ENCODE data around the gene MEP1B.
"Not testable (repeated sequence)": the region's sequence is repeated elsewhere in the genome, so short reads cannot be mapped to it uniquely, and the experiment has no call there.

MEP1B gene

DNA sequence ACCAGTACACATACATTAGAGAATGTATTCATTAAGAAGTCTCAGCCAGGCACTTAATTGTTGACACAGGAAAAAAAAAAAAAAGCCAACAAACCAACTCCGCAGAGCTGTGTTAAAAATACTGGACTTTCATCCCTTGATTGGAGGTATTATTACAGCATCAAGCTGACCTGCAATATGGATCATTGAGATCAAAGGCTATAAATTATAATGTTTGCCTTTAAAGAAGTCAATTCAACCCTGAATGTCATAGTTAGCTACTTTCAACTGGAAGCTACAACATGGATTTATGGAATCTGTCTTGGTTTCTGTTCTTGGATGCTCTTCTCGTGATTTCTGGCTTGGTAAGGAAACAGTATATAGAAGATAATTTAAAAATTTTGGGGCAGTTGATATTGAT, at the start of gene MEP1B:
Gene MEP1B, plus strand, starts transcription at position 250 of the 400 bp plus-strand sequence. Its CDS starts 32 bp downstream, at position 282.
- DNase-seq = no peak

DNA sequence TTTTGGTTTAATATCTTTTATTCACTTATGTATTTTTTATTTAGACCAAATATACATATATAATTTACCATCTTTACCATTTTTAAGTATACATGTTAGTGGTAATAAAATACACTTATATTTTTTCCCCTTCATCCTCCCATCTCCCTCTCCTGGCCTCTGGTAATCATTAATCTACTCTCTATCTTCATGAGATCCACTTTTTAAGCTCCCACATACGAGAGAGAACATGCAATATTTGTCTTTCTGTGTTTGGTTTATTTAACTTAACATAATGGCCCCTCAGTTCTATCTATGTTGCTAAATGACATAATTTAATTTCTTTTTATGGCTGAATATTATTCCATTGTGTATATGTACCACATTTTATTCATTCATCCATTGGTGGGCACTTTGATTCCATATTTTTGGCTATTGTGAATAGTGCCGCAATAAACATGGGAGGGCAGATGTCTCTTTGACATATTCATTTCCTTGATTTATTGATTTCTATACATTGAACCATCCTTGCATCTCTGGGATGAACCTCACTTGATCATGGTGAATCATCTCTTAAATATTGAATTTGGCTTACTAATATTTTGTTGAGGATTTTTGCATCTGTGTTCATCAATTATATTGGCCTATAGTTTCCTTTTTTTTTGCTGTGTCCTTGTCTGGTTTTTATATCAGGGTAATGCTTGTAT, 41.5 kb upstream of the MEP1B start:
- DNase-seq = no peak

- no peak for DNase-seq
These were observed 37.0 kb upstream of the MEP1B start for GRCh38 chr18:32152705-32153448.

GRCh38 chr18:32156855-32157254, 33.0 kb upstream of the MEP1B start:
- no peak for DNase-seq

GRCh38 chr18:32157580-32157979, 32.3 kb upstream of the MEP1B start:
- no peak for DNase-seq

- DNase-seq = peak; percentile 95
These were observed 31.7 kb upstream of the MEP1B start for GRCh38 chr18:32158108-32158624.

- DNase-seq = not testable (repeated sequence)
These were observed 31.2 kb upstream of the MEP1B start for GRCh38 chr18:32158631-32159030.

DNA sequence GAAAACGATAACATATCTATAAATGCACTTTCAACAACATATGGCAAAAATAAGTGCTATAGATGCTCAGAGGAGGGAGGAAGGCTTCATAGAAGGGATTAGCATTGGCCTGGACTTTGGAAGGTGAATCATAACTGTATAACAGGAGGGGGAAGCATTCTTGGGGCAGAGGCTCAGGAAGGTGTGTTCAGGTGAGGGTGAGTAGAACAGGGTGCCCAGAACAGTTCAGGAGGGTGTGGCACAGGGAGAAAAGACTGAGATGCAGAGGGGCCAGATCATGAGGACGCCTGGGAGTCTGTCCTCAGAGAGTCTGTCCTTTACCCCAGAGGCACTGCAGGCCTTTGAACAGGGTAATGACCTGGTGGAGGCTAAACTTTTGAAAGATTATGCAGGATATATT, 29.3 kb upstream of the MEP1B start:
- no peak for DNase-seq

DNA sequence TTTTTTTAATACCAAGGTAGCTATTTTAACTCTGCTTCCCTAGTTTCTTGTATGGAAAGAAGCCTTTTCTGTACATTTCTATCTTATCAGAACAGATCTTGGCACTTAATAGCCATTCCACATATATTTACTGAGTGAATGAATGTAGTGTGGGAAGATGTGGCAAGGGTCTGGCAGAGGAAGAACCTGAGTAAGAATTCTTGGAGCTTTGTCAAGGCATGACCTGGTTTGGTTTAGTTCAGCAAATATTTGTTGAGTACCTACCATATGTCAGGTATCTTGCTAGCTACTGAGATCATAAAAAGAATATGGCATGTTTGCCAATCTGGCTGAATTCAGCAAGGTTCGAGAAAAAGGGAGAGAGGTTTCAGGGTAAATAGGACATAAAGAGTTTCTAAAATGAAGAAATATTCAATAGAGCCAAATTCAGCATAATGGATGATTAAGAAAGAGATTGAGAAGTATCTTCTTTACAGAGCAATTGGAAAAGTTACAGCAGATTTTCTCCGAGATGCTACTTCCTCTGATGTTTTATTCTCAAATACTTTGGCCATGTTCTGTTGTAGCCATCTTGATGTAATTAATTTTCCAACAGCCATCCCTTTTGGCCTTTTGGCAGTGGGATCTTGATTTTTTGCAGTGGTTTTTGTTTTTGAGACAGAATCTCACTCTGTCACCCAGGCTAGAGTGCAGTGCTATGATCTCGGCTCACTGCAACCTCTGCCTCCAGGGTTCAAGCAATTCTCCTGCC, 21.7 kb upstream of the MEP1B start:
- no peak for DNase-seq

DNA sequence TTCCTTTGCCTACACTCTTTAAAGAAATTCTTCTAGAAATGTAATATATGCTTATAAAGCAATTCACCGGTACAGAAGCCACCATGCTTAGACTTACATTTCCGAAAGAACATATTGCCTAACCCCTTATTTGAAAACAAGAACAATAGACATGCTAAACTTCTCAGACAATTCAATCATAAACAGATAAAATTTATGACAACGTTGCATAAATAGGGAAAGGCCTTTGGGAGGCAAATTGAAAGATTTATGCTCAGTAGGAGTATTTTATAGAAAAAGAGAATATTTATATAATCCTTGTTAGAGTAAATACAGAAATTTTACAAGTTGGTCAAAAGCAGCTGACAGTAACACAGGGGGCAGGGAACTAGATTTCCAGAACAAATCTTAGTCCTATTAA, 16.2 kb upstream of the MEP1B start:
- DNase-seq = no peak

DNA sequence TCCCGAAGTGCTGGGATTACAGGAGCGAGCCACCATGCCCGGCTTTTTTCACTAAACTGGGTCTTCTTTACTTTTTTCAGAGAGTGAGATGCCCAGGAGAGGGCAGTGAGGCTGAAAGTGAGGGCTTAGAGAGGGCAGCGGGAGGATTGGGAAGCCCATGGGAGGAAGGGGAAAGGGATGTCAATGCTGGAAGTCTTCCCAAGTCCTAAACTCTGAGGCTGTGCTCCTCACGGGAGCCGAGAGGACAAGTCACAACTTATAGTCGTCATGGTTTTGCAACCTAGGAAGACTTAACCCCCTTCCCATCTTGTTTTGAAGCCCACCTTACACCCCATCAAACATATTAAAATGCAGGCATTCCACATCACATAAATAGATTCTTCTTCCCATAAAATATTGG, 15.1 kb upstream of the MEP1B start:
- DNase-seq = no peak

DNA sequence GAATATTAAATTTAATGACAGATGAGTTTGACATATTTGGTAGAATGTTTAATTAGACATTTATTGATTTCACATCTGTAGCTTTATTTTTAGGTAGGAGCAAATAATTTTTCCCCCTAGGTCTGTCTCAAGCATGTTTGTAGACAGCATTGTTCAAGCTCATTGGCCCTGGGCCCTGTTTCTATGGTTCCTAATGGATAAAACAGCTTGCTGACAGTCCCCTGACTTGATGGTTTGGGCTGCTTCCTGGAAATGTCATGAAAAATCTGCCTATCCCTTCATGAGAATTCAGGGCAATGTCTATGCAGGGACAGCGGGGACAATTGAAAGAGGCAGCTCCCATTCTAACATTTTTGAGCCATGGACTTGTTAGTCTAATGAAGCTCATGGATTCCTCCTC, 14.6 kb upstream of the MEP1B start:
- no peak for DNase-seq

GRCh38 chr18:32176745-32177144, 13.1 kb upstream of the MEP1B start:
- DNase-seq = not testable (repeated sequence)

DNA sequence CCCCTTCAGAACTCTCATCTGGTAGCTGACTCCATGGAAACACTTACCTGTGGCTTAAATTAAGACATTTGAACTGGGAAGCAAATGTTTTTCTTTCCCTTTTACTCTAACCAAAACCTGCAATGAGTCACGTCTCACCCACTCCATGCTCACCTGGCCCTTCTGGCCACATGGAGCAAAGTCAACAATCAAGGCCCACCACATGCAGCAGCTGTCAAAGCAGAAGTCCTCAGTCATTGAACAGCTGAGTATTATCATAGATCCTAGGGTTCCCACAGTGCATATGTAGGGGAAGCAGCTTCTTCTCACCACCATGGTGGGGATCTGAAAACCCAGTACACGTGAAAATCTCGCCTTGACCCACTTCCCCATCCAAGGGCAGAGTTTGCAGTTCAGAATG, 12.3 kb upstream of the MEP1B start:
- DNase-seq = no peak

DNA sequence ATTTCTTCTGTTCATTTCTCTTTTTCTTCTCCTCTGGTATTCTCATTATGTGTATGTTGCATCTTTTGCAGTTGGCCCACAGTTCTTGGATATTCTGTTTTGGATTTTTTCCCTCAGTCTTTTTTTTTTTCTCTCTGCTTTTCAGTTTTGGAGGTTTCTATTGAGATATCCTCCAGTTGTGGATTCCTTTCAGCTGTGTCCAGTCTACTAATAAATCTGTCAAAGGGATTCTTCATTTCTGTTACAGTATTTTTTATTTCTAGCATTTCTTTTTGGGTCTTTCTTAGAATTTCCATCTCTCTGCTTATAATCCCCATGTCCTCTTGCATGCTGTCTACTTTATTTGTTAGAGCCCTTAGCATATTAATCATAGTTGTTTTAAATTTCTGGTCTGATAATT, 6.3 kb upstream of the MEP1B start:
- no peak for DNase-seq

DNA sequence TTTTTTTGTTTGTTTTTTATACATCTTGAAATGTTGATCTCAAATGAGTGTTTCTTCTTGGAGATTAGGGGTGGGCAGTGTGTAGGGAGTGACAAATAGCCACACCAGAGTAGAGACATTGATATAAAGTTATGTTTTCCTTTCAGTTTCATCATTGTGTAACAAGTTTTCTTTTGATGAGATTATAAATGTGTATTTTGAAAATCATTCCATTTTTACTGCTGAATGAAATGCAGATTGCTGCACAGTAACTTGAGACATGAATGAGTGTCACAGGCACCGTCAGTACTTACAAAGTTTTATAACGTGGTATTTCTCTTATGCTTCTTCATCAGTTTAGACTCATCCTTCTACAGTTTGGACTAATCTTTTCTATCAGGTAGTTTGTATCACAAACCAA, 370 bp downstream of the MEP1B start:
- no peak for DNase-seq

GRCh38 chr18:32195881-32196815, 6.3 kb downstream of the MEP1B start:
- no peak for DNase-seq

DNA sequence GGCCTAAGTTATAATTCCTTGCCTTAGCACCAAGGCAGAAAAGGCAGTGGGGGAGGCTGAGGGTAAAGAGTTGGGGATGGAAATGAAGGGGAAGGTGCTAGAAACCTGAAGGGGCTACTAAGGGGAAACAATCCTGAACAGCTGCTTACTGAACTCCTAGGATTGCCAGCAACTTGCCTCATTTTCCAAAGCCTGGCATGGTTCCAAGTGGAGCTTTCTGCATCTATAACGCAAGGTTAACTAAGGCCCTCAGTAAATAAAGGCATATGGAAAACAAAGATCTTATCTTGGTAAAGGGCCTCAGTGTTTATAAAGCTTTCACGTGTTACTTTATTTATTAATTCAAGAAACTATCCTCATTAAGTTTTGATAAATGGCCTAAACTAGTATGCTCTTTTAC, 10.9 kb downstream of the MEP1B start:
- peak; percentile 56 for DNase-seq

DNA sequence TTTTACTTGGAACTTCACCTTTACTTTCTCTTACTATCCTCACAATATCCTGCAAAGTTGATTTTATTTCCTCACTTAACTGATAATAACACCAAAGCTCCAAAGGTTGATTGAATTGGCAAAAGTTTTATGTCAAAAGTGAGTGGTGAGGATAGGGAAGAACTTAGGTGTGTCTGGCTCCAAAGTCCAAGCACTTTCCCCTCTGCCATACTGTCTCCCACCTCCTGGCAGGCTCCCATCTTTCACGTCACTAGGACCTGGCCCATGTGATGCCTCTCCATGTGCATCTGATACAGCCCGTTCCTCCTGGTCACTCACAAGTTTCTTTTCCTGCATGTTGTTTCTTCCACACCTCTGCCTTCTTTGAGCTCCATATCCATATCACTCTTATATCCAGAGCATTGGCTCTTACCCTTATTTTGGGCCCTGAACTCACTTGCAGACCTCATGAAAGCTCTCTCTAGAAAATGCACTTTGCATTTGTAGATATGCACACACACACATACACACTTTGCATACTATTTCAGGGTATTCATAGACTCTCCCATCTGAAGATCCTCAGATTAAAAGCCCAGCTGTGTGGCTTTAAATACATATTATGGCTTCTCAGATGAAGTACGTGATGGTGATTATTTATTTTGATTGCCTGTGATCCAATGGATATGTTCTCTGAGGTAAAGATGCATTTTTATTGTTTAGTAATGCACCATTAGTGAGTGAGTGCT, 12.3 kb downstream of the MEP1B start:
- DNase-seq = no peak

- peak; percentile 1 for DNase-seq
These were observed 18.2 kb downstream of the MEP1B start for GRCh38 chr18:32208023-32208422.

DNA sequence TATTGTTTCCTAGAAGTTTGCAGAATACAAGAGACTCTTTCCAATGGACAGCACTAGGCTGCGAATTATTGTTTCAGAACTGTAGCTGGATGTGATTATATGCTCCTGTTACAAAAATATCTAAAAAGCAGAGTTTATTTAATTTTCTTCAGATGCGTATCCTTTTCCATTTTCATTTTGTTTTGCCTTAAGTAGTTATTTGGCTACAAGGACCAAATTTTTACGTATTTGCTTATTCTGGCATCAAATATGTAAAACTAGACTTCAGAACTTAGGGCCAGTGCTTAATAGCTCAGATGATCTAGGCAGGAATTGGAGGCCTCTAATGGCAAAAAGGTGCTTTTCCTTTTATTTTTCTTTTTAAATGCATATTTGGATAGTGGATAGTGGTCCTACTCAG, 18.7 kb downstream of the MEP1B start:
- no peak for DNase-seq
